GM23338 (cell line): ENCODE measurements around the gene PRDM9. TPM values are rescaled to one million over a fixed set of nuclear protein-coding genes. Genes with fewer than 3 reads are reported as not detected.

Experiments
- ATAC-seq: fragments of 200-7000 bp; cut with Tn5 transposase; 3 replicates; pipeline ENCODE4 v1.9.1; 2020
- DNase-seq: peaks from one replicate; pipeline ENCODE4 v3.0.0-alpha.2; 2015; ENCODE audit warnings: low spot score
- H2AFZ ChIP-seq: fragments of 200-600 bp; sonication (generic); 2 replicates; pipeline ENCODE4 v1.8.0; 2016; ENCODE audit warnings: antibody characterized with exemption, mild to moderate bottlenecking, moderate library complexity
- H3F3A ChIP-seq: fragments of 200-600 bp; sonication (generic); replicated peaks from 2 replicates; pipeline ENCODE4 v1.8.0; 2017; ENCODE audit warnings: antibody characterized with exemption, mixed run types, low read depth
- H3K27ac ChIP-seq: fragments of 200-600 bp; sonication (generic); 2 replicates; pipeline ENCODE4 v1.6.1; 2016; ENCODE audit warnings: low read depth
- H3K27me3 ChIP-seq: fragments of 200-600 bp; sonication (generic); 2 replicates; pipeline ENCODE4 v1.8.0; 2016; ENCODE audit warnings: mild to moderate bottlenecking, mixed run types, moderate library complexity; ENCODE audit not compliant: insufficient read depth
- H3K36me3 ChIP-seq: fragments of 200-600 bp; sonication (generic); 2 replicates; pipeline ENCODE4 v1.8.0; 2016; ENCODE audit warnings: mild to moderate bottlenecking; ENCODE audit not compliant: insufficient read depth
- H3K4me1 ChIP-seq: fragments of 200-600 bp; sonication (generic); 2 replicates; pipeline ENCODE4 v1.8.0; 2016; ENCODE audit warnings: mild to moderate bottlenecking, moderate library complexity; ENCODE audit not compliant: insufficient read depth
- H3K4me2 ChIP-seq: fragments of 200-600 bp; sonication (generic); 2 replicates; pipeline ENCODE4 v1.7.1; 2017; ENCODE audit warnings: mixed run types
- H3K4me3 ChIP-seq: fragments of 200-600 bp; sonication (generic); 2 replicates; pipeline ENCODE4 v1.6.1; 2016; ENCODE audit warnings: mixed run types
- H3K79me2 ChIP-seq: fragments of 200-600 bp; sonication (generic); replicated peaks from 2 replicates; pipeline ENCODE4 v1.8.0; 2017; ENCODE audit warnings: mild to moderate bottlenecking; ENCODE audit not compliant: insufficient read depth
- H3K9me2 ChIP-seq: fragments of 200-600 bp; sonication (generic); 2 replicates; pipeline ENCODE4 v1.8.0; 2017; ENCODE audit not compliant: insufficient read depth
- H4K20me1 ChIP-seq: fragments of 200-600 bp; sonication (generic); replicated peaks from 2 replicates; pipeline ENCODE4 v1.8.0; 2017; ENCODE audit warnings: mild to moderate bottlenecking; ENCODE audit not compliant: insufficient read depth
- H3K27ac Mint-ChIP-seq: 2 replicates; pipeline ENCODE4 v1.8.0; 2020; ENCODE audit warnings: inconsistent platforms, mild to moderate bottlenecking, moderate library complexity, mixed read lengths
- H3K27me3 Mint-ChIP-seq: 3 replicates; pipeline ENCODE4 v1.8.0; 2022; ENCODE audit warnings: low read depth, mild to moderate bottlenecking, moderate library complexity, mixed read lengths, inconsistent platforms; ENCODE audit not compliant: insufficient read depth, poor library complexity
- H3K36me3 Mint-ChIP-seq: 3 replicates; pipeline ENCODE4 v1.8.0; 2021; ENCODE audit warnings: low read depth, mild to moderate bottlenecking, inconsistent platforms, moderate library complexity, mixed read lengths
- H3K4me1 Mint-ChIP-seq: 3 replicates; pipeline ENCODE4 v1.8.0; 2020; ENCODE audit warnings: mild to moderate bottlenecking, inconsistent platforms, mixed read lengths
- H3K4me3 Mint-ChIP-seq: 3 replicates; pipeline ENCODE4 v1.8.0; 2021; ENCODE audit warnings: moderate library complexity, mild to moderate bottlenecking, inconsistent platforms, mixed read lengths
- H3K9me3 Mint-ChIP-seq: 3 replicates; pipeline ENCODE4 v1.8.0; 2020; ENCODE audit warnings: moderate library complexity, mild to moderate bottlenecking, inconsistent platforms, mixed read lengths
- CREB1 ChIP-seq: fragments of 250-450 bp; sonication (Bioruptor Pico); IDR thresholded peaks from 2 replicates; pipeline ENCODE4 v1.5.0; 2020; ENCODE audit warnings: low read depth, mild to moderate bottlenecking, moderate library complexity
- CTCF ChIP-seq, 2 experiments: fragments of 200-600 bp in 1 of 2; sonication (generic) in 1 of 2; conservative IDR thresholded peaks; 2 replicates each; pipeline versions ENCODE4 v1.5.1 to v1.6.1; 2016 to 2017; ENCODE audit warnings: antibody characterized with exemption in 2 of 2, low read depth in 2 of 2, mild to moderate bottlenecking in 2 of 2, moderate library complexity in 1 of 2
- EZH2 ChIP-seq: fragments of 200-600 bp; sonication (generic); IDR thresholded peaks from one replicate; pipeline ENCODE4 v1.8.0; 2017; ENCODE audit warnings: antibody characterized with exemption, mild to moderate bottlenecking, low read depth; ENCODE audit not compliant: unreplicated experiment
- EZH2phosphoT487 ChIP-seq: fragments of 200-600 bp; sonication (generic); IDR thresholded peaks from one replicate; pipeline ENCODE4 v1.8.1; 2018; ENCODE audit warnings: antibody characterized with exemption; ENCODE audit not compliant: unreplicated experiment
- JUNB ChIP-seq: IDR thresholded peaks from one replicate; pipeline ENCODE4 v1.6.1; 2016; ENCODE audit warnings: antibody characterized with exemption; ENCODE audit not compliant: unreplicated experiment
- NANOG ChIP-seq: IDR thresholded peaks from 2 replicates; pipeline ENCODE4 v1.6.1; 2016; ENCODE audit warnings: antibody characterized with exemption, borderline replicate concordance
- POLR2AphosphoS5 ChIP-seq: IDR thresholded peaks from 2 replicates; pipeline ENCODE4 v1.6.1; 2016; ENCODE audit warnings: antibody characterized with exemption, low read depth
- REST ChIP-seq: IDR thresholded peaks from one replicate; pipeline ENCODE4 v1.6.1; 2018; ENCODE audit warnings: antibody characterized with exemption; ENCODE audit not compliant: unreplicated experiment
- STAT1 ChIP-seq: IDR thresholded peaks from one replicate; pipeline ENCODE4 v1.6.1; 2016; ENCODE audit warnings: antibody characterized with exemption; ENCODE audit not compliant: unreplicated experiment
- ZNF114 ChIP-seq: fragments of 250-450 bp; sonication (Bioruptor Pico); IDR thresholded peaks from 2 replicates; pipeline ENCODE4 v1.5.0; 2020; ENCODE audit warnings: mild to moderate bottlenecking, moderate library complexity
- ZNF331 ChIP-seq: fragments of 250-450 bp; sonication (Bioruptor Pico); IDR thresholded peaks from 2 replicates; pipeline ENCODE4 v1.5.0; 2020; ENCODE audit warnings: low read depth, mild to moderate bottlenecking, moderate library complexity
- ZNF462 ChIP-seq: fragments of 250-450 bp; sonication (Bioruptor Pico); IDR thresholded peaks from 2 replicates; pipeline ENCODE4 v1.5.0; 2020; ENCODE audit warnings: mild to moderate bottlenecking, moderate library complexity
- polyA plus RNA-seq: library from polyadenylated mRNA; unstranded; fragments of >200 nt; fragmentation: Nextera tagmentation; extraction: Ambion mirVana; gene quantifications from 2 replicates; pipeline ENCODE4 v1.2.1, GENCODE V29; 2016
- total RNA-seq: library from RNA; depleted of rRNA; stranded (reverse); fragments of >200 nt; shearing (Covaris generic); gene quantifications from 2 replicates; pipeline ENCODE4 v1.2.3, GENCODE V29; 2014
- TF ChIP-seq, protein P1 (sequence below): IDR thresholded peaks from 2 replicates; pipeline ENCODE4 v1.6.1; 2016; ENCODE audit warnings: antibody characterized with exemption

The PRDM9 gene
- total and polyA plus RNA-seq, 2 experiments from 2014 or later: not detected

DNA sequence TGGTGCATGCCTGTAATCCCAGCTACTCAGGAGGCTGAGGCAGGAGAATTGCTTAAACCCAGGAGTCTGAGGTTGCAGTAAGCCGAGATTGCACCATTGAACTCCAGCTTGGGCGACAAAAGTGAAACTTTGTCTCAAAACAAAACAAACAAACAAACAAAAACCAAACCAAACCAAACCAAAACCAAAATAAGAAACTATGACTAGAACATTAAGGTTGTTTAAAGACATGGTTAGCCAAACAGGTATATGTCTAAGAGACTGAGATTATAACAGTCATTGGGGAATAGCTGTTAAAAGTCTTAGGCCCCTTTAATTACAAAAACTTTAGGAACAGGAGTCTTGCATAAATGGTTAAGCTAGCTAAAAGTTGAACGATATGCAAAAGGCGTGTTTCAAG lies 63.6 kb downstream of the PRDM9 start:
- H3K9me2 ChIP-seq: no peaks in the 10 kb centered on the region
- H3K36me3 Mint-ChIP-seq: no peaks in the 10 kb centered on the region
- ATAC-seq: no peak

More for the DNA sequence above, 63.6 kb downstream of the PRDM9 start:
- Histone ChIP-seq H3K4me1 (no peaks in the 10 kb centered on the region), H2AFZ (no peak overlapping the region), H3K27ac (no peak overlapping the region), H3K4me2 (no peak overlapping the region), H4K20me1 (no peaks in the 10 kb centered on the region), H3K79me2 (no peaks in the 10 kb centered on the region), H3K36me3 (no peaks in the 10 kb centered on the region), H3K4me3 (no peak overlapping the region), H3F3A (no peaks in the 10 kb centered on the region), H3K27me3 (no peaks in the 10 kb centered on the region)
- Mint-ChIP-seq H3K4me3 (no peak overlapping the region), H3K4me1 (no peaks in the 10 kb centered on the region), H3K9me3 (no peaks in the 10 kb centered on the region), H3K27me3 (peaks cover 2% of the 10 kb centered on the region), H3K27ac (no peak overlapping the region)
- TF ChIP-seq STAT1 (no peak), CREB1 (CRISPR knock-in tag) (no peak), JUNB (no peak), ZNF462 (CRISPR knock-in tag) (no peak), ZNF331 (no peak), POLR2AphosphoS5 (no peak), CTCF (conservative IDR thresholded peaks at IDR 0.05; ENCODE audit: low read depth in 2 of 2) (no peak), ZNF114 (CRISPR knock-in tag) (no peak), EZH2phosphoT487 (no peak), EZH2 (no peak), NANOG (no peak), REST (no peak)
- TF ChIP-seq, protein P1, sequence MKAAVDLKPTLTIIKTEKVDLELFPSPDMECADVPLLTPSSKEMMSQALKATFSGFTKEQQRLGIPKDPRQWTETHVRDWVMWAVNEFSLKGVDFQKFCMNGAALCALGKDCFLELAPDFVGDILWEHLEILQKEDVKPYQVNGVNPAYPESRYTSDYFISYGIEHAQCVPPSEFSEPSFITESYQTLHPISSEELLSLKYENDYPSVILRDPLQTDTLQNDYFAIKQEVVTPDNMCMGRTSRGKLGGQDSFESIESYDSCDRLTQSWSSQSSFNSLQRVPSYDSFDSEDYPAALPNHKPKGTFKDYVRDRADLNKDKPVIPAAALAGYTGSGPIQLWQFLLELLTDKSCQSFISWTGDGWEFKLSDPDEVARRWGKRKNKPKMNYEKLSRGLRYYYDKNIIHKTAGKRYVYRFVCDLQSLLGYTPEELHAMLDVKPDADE: no peak
- DNase-seq: no peak
